Urinary bladder (tissue), 2 donors: ENCODE measurements around the gene SPATA46. TPM values are rescaled to one million over a fixed set of nuclear protein-coding genes. Genes with fewer than 3 reads are reported as not detected.

Experiments
- polyA plus RNA-seq: library from polyadenylated mRNA; stranded (reverse); fragments of 200-250 nt; gene quantifications from one replicate; pipeline ENCODE4 v1.2.3, GENCODE V29; 2013
- small RNA-seq: library from RNA; depleted of rRNA; stranded (forward); fragments of <200 nt; gene quantifications from one replicate; pipeline ENCODE3, GENCODE V24; 2014
- total RNA-seq: library from RNA; depleted of rRNA; stranded (reverse); fragments of >200 nt; gene quantifications from one replicate; pipeline ENCODE4 v1.2.3, GENCODE V29; 2014
- donor health status: healthy.

The SPATA46 gene
- total and polyA plus RNA-seq, 2 donors: not detected

Small RNA genes within 50 kb of the gene (small RNA-seq; reads per million reads assigned to genes)
- gene MIR556: 0.18 reads per million
- not detected for gene RNA5SP61

Other genes with a start within 250 kb of the SPATA46 start
- 1.4 TPM for gene C1orf226, start 4.9 kb upstream of the SPATA46 start, total RNA-seq
- 2.2 TPM for gene C1orf226, start 4.9 kb upstream of the SPATA46 start, polyA plus RNA-seq
- gene SH2D1B, start 35.3 kb upstream of the SPATA46 start, total RNA-seq: 0.37 TPM
- gene SH2D1B, start 35.3 kb upstream of the SPATA46 start, polyA plus RNA-seq: 0.08 TPM
- 58.2 TPM for gene UHMK1, start 121.0 kb upstream of the SPATA46 start, total RNA-seq
- 13.3 TPM for gene UHMK1, start 121.0 kb upstream of the SPATA46 start, polyA plus RNA-seq
- 54.8 TPM for gene UAP1, start 184.9 kb upstream of the SPATA46 start, total RNA-seq
- gene UAP1, start 184.9 kb upstream of the SPATA46 start, polyA plus RNA-seq: 78.4 TPM